ENCODE data around the gene RPS16.

Gene RPS16

DNA sequence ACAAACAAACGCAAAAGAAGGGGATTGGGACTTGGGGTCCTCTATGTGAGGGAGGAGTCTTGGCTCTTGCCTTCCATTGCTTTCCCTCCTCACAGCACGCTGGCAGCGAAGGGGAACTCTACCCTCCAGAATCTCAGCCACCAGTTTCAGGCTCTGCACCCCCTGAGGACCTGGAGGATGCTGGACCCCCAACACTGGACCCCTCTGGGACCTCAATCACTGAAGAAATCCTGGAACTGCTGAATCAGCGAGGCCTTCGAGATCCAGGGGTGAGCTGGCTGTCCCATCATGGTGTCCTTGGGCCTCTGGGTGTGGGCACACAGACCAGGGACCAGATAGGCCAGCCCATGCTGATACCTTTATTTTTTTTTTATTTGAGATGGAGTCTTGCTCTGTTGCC, 13.7 kb downstream of the RPS16 start:
- TF ChIP-seq, protein P1, sequence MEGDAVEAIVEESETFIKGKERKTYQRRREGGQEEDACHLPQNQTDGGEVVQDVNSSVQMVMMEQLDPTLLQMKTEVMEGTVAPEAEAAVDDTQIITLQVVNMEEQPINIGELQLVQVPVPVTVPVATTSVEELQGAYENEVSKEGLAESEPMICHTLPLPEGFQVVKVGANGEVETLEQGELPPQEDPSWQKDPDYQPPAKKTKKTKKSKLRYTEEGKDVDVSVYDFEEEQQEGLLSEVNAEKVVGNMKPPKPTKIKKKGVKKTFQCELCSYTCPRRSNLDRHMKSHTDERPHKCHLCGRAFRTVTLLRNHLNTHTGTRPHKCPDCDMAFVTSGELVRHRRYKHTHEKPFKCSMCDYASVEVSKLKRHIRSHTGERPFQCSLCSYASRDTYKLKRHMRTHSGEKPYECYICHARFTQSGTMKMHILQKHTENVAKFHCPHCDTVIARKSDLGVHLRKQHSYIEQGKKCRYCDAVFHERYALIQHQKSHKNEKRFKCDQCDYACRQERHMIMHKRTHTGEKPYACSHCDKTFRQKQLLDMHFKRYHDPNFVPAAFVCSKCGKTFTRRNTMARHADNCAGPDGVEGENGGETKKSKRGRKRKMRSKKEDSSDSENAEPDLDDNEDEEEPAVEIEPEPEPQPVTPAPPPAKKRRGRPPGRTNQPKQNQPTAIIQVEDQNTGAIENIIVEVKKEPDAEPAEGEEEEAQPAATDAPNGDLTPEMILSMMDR (IDR thresholded peaks at IDR 0.05): no peak

DNA sequence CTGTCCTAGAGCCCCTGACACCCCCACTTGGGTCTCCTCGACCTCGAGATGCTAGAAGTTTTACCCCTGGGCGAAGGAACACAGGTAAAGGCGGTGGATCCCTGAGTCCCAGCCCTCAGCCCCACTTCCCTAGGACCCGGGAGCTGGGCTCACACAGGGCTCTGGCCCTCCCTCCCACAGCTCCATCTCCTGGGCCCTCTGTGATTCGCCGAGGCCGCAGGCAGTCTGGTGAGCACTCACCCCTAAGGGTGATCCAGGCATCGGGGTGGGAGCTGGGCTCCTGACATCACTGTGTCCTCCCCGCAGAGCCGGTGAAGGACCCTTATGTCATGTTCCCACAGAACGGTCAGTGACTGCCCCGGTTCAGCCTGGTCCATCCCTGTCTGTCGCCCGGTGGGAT, 15.0 kb downstream of the RPS16 start:
- TF ChIP-seq, protein P1 (IDR thresholded peaks at IDR 0.05): no peak

GRCh38 chr19:39419003-39419402, 16.7 kb downstream of the RPS16 start:
- TF ChIP-seq, protein P1 (IDR thresholded peaks at IDR 0.05): no peak

DNA sequence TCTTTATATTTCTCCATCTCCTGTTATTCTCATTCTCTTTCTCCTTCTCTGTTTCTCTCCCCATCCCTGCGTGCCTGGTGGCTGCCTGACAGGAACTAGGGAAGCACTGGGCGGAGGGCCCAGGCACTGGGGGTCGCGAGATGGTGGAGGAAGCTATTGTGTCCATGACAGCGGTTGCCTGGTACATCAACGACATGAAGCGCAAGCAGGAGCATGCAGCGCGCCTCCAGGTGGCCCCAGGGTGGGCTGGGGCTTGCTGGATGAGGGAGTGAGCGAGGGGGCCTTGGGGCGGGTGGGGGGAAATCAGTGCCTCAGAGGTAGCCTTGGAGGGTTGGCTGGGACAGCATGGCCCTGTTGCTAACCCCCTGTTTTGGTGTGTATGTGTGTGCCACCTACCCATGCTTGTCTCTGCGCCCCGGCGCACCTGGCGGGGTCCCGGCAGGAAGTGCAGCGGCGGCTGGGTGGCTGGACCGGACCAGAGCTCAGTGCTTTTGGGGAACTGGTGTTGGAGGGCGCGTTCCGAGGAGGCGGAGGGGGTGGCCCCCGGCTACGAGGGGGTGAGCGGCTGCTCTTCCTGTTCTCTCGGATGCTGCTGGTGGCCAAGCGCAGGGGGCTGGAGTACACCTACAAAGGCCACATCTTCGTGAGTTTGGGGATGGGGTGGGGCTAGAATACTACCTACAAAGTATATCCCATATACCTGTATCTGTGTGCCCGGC, 18.1 kb downstream of the RPS16 start:
- TF ChIP-seq, protein P1 (IDR thresholded peaks at IDR 0.05): no peak

- TF ChIP-seq, protein P1 (IDR thresholded peaks at IDR 0.05): no peak
Measured at GRCh38 chr19:39416152-39417120, 19.3 kb downstream of the RPS16 start.

DNA sequence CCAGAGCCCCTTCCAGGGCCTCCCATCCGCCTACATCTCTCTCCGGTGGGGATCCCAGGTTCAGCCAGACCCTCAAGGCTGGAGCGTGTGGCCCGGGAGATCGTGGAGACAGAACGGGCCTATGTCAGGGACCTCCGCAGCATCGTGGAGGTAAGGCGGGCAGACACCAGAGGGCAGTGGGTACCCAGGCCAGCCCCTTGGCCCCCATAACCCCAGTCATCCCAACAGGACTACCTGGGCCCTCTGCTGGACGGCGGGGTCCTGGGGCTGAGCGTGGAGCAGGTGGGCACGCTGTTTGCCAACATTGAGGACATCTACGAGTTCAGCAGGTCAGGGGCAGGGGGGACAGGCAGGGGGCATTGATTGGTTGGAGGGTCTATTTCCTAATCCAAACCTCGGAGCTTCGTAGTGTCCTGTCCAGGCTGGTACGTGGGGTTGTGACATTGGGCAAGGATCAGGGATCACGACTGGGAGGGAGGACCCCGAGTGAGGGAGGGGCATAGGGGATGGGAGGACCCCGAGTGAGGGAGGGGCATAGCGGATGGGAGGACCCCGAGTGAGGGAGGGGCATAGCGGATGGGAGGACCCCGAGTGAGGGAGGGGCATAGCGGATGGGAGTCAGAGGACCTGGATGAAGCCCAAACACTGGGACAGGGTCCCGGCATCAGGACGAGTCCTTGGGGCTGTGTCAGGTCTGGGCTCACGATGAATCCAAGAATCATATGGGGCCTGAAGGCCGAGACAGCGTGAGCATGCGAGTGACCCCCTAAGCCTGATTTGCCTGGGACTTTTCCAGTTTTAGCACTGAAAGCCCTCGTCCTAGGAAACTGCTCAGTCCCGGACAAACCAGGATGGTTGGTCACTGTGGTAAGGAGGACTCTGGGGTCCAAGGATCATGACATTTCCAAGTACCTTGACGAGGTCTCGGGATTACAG, 20.4 kb downstream of the RPS16 start:
- TF ChIP-seq, protein P1 (IDR thresholded peaks at IDR 0.05): no peak

Data from LNCAP (cell line).